HG03139 (cell line): ENCODE measurements around the gene CDK5R2.
A peak's percentile ranks its signal among the peaks of the same experiment; 100 is the strongest.
"Not testable (repeated sequence)": the region's sequence is repeated elsewhere in the genome, so short reads cannot be mapped to it uniquely, and the experiment has no call there.

Source experiments
- ATAC-seq: cut with Tn5 transposase; IDR thresholded peaks from one replicate; pipeline ENCODE4 v1.9.1; 2021; ENCODE audit not compliant: unreplicated experiment

The CDK5R2 gene

GRCh38 chr2:218959141-218959731 lies at the start of gene CDK5R2:
TSS of gene CDK5R2 (plus strand) at chr2:218959666. CDS start at chr2:218959821, 155 bp downstream.
- peak; percentile 96 for ATAC-seq

- no peak for ATAC-seq
Measured at GRCh38 chr2:218910741-218911140, 48.7 kb upstream of the CDK5R2 start.

DNA sequence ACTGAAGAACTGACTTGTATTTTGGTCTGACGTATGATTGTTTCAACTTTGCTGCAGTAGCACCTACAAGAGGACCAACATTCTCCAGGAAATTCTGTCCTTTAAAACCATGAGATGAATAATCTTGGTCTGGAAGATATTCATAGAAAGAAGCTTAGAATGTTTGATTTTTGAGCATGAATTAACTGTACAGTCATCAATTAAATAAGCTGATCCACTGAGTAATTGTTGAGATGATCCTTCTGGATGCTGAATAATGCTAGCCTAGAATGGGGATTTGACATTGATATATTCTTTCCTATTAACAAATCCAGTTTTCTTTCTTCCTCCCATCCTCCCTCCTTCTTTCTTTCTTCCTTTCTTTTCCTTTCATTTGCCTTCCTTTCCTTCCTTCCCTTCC lies 39.0 kb upstream of the CDK5R2 start:
- no peak for ATAC-seq

GRCh38 chr2:218924757-218925156 lies 34.7 kb upstream of the CDK5R2 start:
- ATAC-seq, result no peak

- no peak for ATAC-seq
Measured at GRCh38 chr2:218925434-218925833, 34.0 kb upstream of the CDK5R2 start.

- no peak for ATAC-seq
Measured at GRCh38 chr2:218927422-218927821, 32.0 kb upstream of the CDK5R2 start.

DNA sequence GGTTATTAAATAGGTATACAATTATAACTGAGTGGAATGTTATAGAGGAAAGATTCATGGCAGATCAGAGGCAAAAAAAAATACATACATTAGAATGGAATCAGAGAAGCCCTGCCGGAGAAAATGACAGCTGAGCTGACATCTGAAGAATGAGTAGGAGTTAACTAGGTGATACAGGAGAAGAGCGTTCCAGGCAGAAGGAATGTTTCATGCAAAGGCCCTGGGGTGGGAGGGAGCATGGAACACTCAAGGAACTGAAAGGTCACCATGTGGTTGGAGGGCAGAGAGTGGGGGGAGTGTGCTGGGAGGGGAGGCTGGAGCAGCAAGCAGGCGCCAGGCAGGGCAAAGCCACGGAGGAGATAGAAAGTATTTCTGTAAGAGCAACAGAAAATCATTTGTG lies 31.6 kb upstream of the CDK5R2 start:
- no peak for ATAC-seq

GRCh38 chr2:218930488-218930887 lies 29.0 kb upstream of the CDK5R2 start:
- not testable (repeated sequence) for ATAC-seq

DNA sequence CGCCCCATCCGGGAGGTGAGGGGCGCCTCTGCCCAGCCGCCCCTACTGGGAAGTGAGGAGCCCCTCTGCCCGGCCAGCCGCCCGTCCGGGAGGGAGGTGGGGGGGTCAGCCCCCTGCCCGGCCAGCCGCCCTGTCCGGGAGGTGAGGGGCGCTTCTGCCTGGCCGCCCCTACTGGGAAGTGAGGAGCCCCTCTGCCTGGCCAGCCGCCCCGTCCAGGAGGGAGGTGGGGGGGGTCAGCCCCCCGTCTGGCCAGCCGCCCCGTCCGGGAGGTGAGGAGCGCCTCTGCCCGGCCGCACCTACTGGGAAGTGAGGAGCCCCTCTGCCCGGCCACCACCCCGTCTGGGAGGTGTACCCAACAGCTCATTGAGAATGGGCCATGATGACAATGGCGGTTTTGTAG lies 27.7 kb upstream of the CDK5R2 start:
- not testable (repeated sequence) for ATAC-seq

GRCh38 chr2:218944759-218945404 lies 14.6 kb upstream of the CDK5R2 start:
- ATAC-seq, result no peak

GRCh38 chr2:218946621-218947020 lies 12.8 kb upstream of the CDK5R2 start:
- ATAC-seq, result no peak

DNA sequence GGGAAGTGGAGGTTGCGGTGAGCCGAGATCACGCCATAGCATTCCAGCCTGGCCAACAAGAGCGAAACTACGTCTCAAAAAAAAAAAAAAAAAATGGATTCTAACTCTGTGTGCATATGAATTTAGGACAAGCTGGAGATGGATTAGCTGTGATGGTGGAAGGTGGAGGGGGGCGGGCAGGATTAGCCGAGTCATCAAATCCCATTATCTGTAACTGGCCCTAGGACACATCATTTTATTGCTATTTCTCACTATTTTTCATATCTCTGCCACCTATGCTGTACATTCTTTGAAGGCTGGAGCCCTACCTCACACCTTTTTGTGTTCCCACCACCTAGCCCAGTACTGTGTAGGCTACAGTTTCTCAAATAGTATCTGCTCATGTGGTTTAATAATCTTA lies 7.3 kb upstream of the CDK5R2 start:
- ATAC-seq, result no peak

GRCh38 chr2:218953366-218953954 lies 6.0 kb upstream of the CDK5R2 start:
- ATAC-seq, result no peak

- ATAC-seq, result no peak
Measured at GRCh38 chr2:218954541-218955300, 4.7 kb upstream of the CDK5R2 start.

- ATAC-seq, result no peak
Measured at GRCh38 chr2:218956039-218956438, 3.4 kb upstream of the CDK5R2 start.

DNA sequence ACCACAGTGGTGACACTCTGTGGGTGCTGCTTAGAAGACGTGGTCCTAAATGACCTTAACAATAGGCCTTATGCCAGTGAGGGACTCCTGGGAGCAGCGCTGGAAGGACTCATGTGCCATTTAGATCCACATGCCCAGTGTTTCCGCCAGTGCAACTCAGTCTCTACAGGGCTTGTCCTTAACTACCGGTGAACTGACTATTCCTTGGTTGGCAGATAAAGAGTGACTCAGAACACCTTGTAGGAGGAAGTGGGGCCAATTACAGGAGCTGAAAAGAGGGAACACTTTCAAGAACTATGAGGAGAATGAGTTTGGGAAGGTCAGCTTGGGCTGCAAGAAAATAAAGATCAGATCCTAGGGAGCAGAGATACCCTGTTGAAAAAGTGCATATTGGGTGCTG lies 1.8 kb upstream of the CDK5R2 start:
- no peak for ATAC-seq

DNA sequence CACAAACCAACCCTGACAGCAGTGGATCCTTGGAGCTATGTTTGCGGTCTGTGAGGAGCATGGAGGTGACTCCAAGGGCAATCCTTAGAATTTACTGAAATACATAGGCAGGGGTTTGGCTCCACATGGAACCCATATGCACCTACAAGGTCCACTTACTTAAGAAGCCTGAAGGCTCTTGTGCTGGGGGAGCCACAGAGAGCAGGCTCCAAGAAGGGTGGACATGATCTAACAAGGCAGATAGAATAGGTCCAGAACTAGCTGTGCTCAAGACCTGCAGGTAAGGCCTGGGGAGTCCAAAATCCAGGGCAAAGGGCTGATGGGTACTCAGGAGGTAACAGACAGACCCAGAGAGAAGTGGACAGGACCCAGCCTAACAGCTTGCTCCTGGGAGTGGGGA lies 1.2 kb upstream of the CDK5R2 start:
- no peak for ATAC-seq

- no peak for ATAC-seq
Measured at GRCh38 chr2:218959761-218960308, 369 bp downstream of the CDK5R2 start.

- no peak for ATAC-seq
Measured at GRCh38 chr2:218960309-218961165, 1.1 kb downstream of the CDK5R2 start.

DNA sequence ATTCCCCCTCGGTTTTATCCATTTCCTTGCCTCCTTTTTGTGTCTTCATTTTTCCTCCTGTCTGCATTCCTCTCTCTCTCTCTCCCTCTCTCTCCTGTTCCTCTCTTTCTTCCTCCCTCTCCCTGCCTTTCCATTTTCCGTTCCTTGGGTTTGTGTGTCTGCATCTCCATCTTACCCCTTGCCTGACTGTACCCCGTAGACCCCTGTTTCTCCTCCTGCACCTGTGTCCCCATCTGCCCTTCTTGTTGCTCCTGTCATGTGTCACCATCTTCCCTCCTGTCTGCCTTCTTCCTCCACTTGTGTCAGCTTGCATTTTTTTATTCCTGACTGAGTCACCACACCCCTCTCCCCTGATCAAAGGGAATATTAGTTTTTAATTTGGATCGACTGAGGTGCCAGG lies 1.8 kb downstream of the CDK5R2 start:
- no peak for ATAC-seq
